Right lung (tissue), 5 donors: ENCODE results near the gene SH3PXD2B. TPM values are rescaled to one million over a fixed set of nuclear protein-coding genes. Genes with fewer than 3 reads are reported as not detected.
A peak's percentile ranks its signal among the peaks of the same experiment; 100 is the strongest.
"Not testable (repeated sequence)": the region's sequence is repeated elsewhere in the genome, so short reads cannot be mapped to it uniquely, and the experiment has no call there.

Experiments
- DNase-seq, 2 donors: peaks; one replicate each; pipeline ENCODE4 v3.0.0-alpha.2; 2013
- polyA plus RNA-seq, 5 donors: library from polyadenylated mRNA; unstranded; fragments of 120-200 nt; gene quantifications; one replicate each; pipeline versions ENCODE4 v1.2.1 to v1.2.3, GENCODE V29; 2013; ENCODE audit warnings: inconsistent platforms in 1 of 5, low replicate concordance in 1 of 5; ENCODE audit not compliant: insufficient read length in 5 of 5, insufficient read depth in 1 of 5

Gene SH3PXD2B
- polyA plus RNA-seq, 5 donors, result 32.1 to 43.5 (median 37.5) TPM

DNA sequence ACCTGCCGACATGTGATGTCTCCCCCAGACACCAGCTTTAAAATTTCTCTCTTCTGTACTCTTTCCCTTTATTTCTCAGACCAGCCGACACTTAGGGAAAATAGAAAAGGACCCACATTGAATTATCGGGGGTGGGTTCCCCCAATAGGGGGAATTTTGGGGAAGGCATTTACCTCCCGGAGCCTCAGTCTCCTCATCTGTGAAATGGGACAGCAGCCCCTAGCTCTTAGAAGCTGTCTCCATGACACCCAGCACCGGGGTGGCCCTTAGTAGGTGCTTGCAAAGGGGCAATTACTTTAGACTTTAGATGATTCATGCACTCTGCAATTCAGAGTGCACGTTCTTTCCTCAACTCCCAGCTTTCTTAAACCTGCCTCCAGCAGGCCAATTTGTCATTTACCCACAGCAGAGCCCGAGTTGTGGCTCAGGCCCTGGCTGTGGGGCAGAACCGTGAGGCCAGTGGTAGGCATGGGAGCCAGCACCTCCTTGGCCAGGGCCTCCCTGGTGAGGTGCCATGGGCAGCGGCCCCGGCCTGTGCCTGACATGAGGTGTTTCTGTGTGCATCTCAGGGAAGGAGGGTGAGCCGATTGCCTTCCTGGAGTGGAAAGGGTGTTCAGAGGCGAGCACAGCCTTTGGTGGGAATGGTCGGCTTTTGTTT is 51.7 kb downstream of the SH3PXD2B start:
- no peak for DNase-seq

DNA sequence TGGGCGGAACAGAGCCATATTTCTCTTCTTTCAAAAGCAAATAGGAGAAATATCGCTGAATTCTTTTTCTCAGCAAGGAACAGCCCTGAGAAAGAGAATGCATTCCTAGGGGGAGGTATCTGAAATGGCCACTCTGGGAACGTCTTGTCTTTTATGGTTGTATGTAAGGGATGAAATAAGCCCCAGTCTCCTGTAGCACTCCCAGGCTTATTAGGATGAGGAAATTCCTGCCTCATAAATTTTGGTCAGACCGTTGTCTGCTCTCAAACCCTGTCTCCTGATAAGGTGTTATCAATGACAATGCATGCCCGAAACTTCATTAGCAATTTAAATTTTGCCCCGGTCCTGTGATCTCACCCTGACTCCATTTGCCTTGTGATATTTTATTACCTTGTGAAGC is 52.3 kb downstream of the SH3PXD2B start:
- DNase-seq, result not testable (repeated sequence)

DNA sequence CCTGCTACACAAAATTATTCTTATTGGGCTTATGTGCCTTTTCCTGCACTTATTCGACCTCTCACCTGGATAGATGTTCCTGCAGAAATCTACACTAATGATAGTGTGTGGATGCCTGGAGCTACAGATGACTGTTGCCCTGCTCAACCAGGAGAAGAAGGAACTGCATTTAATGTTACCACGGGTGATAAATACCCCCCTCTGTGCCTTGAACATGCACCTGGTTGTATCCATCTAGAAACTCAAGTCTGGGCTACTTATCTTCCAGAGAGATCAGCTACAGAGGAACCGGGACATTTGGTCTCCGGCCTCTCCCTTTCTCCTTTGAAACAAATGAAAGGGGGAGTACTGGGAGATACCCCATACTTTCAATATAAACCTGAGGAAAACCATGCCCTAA is 54.5 kb downstream of the SH3PXD2B start:
- DNase-seq, result no peak

DNA sequence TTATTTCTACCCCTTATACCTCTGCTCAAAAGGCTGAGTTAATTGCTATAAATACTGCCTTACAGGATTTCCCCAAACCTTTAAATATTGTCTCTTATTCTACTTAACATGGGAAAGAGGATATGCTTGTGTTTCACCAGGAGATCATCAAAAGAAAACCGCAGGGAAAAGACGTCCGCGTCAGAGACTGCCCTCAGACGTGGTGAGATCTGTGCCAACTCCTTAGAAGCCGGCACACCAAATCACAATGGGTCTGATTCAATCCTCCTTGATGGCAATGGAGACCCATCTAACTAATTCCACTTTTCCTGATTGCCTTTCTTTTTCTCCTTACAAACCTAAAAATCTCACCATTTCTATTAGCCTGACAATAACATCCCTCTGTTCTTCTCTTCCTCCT is 55.0 kb downstream of the SH3PXD2B start:
- no peak for DNase-seq

DNA sequence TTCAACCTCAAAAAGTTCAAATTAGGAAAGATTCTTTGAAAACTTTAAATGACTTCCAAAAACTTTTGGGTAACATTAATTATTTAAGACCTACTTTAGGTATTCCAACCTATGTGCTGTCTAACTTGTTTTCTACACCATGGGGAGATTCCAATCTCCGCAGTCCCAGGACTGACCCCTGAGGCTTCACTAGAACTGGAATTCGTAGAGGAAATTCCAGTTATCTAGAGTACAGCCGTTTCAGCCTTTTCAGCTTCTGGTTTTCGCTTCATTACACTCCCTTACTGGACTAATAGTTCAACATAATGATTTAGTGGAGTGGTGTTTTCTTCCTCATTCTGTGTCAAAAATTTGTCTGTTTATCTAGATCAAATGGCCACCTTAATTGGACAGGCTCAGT is 55.7 kb downstream of the SH3PXD2B start:
- DNase-seq, result not testable (repeated sequence)

DNA sequence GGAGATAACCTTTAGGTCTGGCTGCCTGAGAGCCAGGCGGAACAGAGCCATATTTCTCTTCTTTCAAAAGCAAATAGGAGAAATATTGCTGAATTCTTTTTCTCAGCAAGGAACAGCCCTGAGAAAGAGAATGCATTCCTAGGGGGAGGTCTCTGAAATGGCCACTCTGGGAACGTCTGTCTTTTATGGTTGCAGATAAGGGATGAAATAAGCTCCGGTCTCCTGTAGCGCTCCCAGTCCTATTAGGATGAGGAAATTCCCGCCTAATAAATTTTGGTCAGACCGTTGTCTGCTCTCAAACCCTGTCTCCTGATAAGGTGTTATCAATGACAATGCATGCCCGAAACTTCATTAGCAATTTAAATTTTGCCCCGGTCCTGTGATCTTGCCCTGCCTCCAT is 57.3 kb downstream of the SH3PXD2B start:
- DNase-seq, result not testable (repeated sequence)

DNA sequence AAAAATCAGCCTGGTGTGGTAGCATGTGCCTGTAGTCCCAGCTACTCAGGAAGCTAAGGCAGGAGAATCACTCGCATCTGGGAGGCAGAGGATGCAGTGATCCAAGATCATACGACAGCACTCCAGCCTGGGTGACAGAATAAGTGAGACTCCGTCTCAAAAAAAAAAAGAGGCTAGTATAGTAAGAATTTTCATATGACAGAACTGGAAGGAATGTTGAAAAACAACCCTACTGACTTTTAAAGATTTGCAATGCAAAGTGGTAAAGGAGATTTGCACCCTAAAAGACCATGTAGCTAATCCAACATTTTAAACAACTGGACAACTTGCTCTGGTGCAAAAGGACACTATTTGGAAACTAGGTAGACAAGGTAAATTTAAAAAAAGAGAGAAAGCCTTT is 58.1 kb downstream of the SH3PXD2B start:
- DNase-seq, result no peak

DNA sequence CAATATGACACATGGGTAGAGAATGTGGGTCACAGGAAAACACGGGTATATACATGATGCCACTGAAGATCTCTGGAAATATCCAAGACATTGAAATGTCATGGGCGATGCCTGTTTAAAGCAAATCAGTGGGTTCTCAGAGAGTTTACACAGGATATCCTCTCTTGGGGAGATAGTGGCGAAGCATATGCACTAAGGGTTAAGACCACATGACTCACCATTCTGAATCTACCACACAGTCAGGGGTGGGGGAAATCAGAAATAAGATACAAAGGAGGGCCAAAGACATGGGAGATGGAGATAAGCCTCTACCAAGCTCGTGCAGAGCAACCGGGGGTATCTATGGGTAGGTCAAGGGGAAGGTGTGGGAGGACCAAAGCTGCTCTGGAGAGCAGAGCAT is 58.8 kb downstream of the SH3PXD2B start:
- no peak for DNase-seq

DNA sequence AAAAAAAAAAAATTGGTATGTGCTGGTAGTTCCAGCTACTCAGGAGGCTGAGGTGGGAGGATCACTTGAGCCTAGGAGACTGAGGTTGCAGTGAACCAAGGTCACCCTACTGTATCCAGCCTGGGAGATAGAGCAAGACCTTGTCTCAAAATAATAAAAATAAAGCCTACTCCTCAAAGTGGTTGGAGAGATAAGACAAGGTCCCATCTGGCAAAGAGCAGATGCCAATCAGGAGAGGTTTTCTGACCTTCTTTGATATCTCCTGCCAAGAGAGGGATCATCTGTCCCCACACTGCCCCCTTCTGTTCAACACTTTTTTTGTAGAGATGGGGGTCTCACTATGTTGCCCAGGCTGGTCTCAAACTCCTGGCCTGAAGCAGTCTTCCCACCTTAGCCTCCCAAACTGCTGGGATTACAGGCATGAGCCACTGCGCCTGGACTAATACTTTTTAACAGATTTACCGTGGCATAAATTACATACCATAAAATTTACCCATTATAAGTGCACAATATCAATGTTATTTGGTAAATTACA is 64.7 kb downstream of the SH3PXD2B start:
- no peak for DNase-seq

DNA sequence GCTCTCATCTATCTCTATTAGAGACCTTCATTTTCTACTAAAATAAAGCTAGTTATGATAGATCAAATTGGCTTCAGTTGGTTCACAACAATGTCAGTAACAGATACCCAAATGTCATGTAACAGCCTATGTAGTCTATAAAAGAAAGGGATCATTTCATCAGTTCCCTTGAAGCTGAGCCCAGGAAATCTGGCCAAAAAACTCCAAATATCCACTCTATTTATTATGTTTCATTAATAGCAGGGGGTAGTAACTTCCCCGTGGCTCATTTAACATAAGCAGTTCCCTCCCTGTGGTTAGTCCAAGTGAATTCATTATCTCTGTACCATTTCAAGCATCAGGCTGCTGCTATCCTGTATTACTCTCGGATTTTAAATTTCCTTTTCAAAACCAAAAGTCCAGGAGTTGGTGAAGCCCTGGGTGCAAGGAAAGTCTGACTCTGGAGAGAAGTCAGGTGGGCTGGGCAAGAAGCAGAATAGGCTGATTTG is 66.0 kb downstream of the SH3PXD2B start:
- DNase-seq, result no peak

DNA sequence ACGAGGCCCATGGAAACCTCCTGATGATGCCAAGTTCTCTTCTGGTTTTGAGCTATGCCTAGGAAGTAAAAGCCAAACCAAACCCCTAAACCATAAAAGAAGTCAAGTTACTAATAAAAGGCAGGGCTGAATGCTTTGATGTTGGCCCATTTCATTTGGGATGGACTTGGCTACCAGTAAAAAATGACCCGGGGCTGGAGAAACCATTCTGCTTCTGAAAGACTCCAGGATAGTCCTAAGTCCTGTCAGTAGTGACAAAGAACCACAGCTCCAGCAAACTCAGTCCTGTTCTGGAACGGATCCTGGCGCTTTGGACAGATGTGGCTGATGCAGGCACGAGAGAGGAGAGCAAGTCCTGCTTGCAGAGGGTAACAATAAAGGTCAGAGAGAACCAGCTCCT is 68.6 kb downstream of the SH3PXD2B start:
- DNase-seq, result no peak

DNA sequence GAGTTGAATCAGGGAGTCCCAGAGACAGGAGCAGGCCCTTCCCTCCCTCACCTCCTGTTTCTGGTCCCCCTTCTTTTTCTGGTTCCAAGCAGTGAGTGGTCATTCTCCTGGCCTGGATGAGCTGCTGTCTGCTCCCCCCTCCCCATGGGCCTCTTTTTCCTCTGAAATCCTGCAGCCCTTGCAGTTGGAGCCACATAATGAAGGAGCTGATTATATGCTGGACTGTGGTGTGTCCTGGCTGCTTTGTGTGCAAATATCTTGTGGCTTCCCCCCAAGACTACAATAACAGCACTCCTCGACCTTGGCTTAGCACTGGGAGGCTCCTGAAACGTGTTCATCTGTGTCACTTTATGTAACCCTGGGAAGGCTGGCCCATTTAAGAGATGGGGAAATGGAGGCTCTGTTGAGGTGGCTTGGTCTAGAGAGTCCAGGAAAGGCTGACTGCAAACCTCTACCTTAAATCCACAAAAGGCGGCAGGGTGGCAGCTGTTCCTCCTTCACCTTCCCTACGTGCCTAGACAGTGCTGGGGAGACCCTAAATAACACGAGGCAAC is 69.2 kb downstream of the SH3PXD2B start:
- DNase-seq, result no peak

DNA sequence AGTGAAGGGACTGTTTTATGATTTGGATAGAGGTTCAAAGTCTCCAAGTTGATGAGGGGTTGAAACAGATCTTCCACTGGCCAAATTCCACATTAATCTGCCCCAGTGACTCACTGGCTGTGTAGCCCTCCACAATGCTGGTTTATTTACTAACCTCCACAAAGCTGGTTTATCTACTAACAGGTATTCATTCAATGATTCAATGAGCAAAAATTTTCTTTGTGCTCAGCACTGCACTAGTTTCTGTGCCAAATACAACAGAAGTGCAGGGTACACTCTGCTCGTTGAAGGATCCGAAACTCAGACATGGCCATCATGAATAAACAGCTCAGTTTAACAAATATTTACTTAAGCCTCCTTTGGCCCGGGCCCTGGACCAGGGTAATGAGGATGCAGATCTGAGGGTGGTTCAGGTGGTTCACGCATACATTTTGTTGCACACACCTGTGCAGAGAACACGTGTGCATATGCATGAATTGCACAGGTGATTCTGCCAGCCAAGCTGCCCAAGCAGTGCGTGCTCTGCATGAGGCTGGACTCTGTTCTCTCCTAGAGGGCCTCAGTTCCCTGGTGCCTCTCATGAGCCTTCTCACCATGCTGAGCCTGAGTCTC is 71.0 kb downstream of the SH3PXD2B start:
- DNase-seq, result no peak

DNA sequence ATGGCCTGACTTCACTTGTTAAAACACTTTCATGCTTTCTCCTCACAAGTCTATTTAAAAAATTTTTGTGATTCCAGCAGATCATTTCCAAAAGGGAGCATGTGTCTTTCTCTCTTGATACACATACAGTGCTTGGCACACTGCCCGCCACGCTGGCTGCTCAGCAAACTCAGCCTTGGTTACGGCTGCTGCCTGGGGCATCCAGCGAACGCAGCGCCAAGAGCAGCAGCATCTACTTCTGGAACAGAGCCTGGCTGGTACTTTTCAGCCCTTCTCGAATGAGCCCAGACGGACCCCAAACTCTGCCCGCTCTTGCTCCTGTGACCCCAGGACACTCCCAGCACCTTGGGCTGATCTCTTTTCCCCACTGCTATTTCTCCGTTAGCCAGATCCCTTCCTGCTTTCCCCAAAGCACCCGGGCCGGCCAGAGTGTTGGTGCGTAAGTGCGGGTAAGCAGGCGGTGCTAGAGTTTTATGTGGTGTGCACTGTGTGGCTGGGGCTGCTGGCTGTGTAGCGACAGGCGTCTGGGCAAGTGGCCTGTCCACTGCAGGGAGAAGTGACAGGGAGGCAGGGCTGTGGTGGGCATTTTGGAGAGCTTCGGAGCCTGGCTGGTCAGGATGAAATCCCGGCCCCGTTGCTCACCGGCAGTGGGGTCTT is 73.2 kb downstream of the SH3PXD2B start:
- DNase-seq, result peak; percentile 77 to 82

DNA sequence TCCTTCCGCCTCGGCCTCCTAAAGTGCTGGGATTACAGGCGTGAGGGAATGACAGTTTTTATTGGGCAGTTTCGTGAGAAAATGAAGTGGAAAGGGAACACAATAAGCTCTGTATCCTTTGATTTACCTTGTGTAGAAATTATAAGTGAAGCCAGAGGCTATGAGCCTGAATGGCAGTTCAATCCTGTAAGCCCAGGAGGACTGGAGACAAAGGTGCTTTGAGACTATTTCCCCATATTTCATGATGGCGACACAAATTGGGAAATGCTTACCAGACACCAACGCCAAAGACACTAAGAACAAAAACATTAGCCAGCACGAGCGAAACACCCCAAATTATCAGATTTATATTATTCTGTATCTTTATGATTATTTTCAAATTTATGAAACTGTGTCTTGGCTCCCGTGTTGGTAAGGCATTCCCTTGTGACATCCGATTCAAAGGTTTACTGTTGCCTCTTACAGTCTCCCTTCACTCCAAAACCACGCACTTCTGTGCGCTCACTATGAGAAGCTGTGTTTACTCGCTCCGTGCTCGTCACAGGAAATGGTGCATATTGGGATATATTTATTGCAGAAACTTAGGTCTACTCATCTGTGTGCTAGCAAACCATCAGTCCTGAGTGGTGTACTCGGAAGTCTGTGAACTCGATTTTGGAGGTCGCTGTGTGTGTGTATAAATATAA is 73.9 kb downstream of the SH3PXD2B start:
- DNase-seq, result no peak

DNA sequence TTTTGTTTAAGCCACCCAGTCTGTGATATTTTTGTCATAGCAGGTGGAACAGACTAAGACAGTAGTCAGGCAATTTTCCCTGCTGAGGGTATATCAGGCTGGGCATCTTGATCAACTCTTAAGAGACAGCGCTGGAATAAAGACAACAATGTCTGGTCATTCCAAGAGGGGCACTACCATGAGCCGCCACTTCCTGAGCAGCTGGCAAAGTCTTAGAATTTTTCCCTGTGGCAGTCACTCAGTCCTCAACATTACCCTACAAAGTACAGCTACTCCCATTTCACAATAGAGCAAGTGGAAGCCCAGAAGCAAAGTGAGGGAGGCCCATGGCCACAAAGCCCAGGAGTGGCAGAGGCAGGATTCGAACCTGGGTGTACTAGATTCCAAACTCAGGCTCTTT is 74.8 kb downstream of the SH3PXD2B start:
- no peak for DNase-seq

DNA sequence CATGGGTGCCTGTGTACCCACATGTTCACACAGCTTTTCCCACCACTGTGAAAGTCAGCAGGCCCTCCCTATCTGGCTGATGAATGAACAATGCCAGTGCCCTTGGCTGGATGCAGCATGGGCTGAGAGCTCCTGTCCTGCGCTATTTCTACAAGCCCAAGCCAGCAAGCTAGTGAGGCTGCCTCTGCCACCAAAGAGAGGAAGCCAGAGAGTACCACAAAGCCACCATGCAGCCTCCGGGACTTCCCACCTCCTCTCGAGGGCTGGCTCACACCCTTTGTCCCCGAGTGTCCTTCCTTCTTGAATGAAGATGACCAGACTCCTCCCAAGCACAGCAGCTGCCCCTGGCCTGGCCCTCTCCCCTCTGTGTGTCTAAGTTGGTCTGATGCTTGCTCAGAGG is 76.5 kb downstream of the SH3PXD2B start:
- DNase-seq, result no peak

DNA sequence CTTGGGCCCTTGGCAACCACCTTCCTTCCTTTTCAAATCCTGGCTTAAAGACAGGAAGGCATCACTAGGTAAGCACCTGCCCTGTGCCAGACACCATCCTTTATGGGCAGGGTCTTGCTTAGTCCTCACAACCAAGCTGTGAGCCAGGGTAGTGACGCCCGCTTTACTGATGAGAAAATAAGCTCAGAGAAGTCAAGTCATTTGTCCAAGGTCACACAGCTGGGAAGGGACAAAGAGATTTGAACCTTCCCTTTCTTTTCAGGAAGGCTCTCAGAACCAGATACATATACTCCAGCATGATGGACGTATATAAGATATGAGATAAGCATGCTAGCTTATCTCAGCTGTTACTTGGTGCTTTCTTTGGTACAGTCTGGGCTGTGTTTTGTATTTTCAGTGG is 76.9 kb downstream of the SH3PXD2B start:
- no peak for DNase-seq

DNA sequence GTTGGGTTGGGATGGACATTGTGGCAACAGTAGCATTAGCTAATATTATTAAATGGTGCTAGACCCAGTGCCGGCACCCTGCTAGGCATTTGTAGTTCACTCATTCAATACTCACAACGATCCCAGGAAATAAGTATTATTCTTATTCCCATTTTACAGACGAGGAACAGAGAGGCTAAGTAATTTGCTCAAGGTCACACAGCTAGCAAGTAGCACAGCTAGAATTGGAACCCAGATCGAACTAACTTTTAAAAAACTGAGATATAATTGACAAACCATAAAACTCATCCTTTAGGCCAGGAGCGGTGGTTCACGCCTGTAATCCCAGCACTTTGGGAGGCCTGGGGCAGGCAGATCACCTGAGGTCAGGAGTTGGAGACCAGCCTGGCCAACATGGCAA is 79.5 kb downstream of the SH3PXD2B start:
- DNase-seq, result no peak

DNA sequence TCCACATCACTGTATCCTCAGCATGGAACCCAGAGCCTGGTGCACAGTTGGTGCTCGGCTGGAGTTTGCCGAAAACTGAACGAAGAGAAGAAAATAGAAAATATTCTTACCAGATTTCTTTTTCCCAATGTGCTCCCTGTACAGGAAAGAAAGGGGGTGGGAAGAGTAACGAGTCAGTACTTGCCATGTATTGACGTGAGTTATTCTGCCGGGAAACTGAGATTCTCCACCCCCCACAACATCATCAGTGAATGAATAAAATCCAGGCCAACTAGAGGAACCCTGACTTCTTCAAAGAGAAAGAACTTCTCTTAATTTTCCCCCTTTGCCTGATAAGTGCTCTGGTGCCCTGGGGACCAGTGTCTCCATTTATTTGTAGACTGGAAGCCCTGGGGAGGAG is 80.6 kb downstream of the SH3PXD2B start:
- DNase-seq, result no peak

DNA sequence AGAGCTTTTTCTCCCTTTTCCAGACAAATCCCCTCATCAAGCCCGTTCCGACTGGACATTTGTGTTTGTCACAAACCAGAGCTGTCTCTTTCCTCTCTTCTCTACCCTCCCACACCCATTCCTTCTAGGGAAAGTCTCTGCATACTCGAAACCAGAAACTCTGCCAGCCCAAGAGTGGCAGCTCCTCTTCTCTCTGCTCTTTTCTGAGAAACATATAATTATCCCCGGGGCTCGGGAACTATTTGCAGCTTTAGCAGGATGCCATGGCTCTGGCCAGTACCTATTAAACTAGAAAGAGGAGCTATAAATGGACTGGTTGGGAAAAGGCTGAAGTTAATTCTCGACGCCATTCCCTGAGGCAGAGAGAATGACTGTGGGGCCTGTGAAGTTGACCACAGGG is 82.6 kb downstream of the SH3PXD2B start:
- no peak for DNase-seq
